GDM1 (cell line): Measurements from ENCODE around the gene RAB23.

Experiments used
- DNase-seq: peaks from one replicate; lab custom pipeline; 2025; lab: John Stamatoyannopoulos, UW

Gene RAB23

GRCh38 chr6:57180596-57180995, 41.5 kb downstream of the RAB23 start:
- DNase-seq = no peak

- no peak for DNase-seq
Measured at GRCh38 chr6:57177545-57178265, 44.4 kb downstream of the RAB23 start.

GRCh38 chr6:57174511-57174907, 47.6 kb downstream of the RAB23 start:
- DNase-seq = no peak

GRCh38 chr6:57173886-57174510, 48.1 kb downstream of the RAB23 start:
- DNase-seq = no peak

- DNase-seq = no peak
Measured at GRCh38 chr6:57173056-57173885, 48.8 kb downstream of the RAB23 start.

DNA sequence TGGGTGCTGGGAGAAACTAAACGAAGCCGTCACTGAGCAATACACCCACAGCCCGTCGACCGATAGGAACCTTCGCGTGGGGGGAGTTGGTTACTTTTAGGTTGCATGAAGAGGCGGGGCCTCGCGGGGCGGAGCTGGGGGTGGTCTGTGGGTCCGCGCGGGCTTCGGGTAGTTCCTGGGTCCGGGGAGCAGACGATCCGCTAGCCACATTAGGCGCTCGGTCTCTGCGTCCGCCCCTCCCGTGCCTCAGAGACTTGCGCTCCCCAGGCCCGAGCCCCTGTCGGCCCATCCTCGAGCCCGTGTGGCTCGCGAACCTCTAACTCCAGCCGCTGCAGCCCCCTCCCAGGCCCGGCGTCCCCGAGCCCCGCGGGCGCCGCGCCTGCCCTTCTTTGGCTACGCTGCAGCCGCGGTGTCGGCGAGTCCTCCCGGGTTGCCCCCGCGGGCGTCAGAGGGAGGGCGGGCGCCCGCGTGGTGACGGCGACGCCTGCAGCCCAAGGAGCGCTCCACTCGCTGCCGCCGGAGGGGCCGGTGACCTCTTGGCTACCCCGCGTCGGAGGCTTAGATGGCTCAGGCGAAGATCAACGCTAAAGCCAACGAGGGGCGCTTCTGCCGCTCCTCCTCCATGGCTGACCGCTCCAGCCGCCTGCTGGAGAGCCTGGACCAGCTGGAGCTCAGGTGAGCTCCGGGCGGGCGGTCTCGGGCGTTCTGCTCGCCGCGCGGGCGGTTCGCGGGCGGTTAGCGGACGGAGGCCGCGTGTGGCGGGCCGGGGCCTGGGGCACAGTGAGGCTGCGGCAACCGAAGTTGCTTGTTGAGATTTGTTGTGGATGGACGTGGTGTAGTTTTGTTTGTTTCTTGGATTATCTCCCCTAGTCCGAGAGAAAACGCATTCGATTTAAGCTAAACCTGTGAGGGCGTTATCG, 49.7 kb downstream of the RAB23 start, which contains the start of gene BAG2:
Gene BAG2 (plus strand): TSS at position 191 of the 920 bp plus-strand sequence. CDS start 372 bp downstream, at position 563.
- DNase-seq = peak; percentile 84

DNA sequence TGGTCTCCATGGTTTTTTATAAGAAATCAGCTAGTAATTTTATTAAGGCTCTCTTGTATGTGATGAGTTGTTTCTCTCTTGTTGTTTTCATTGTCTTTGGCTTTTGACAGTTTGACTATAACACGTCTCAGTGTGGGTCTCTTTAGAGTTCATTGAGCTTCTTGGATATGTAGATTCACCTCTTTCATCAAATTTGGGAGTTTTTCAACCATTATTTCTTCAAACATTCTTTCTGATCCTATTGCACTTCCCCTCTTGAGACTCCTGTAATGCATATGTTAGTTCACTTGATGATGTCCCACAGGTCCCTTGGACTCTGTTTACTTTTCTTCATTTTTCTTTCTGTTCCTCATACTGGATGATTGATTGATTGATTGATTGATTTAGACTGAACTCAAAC, 57.0 kb downstream of the RAB23 start:
- no peak for DNase-seq

GRCh38 chr6:57163956-57164355, 58.2 kb downstream of the RAB23 start:
- peak; percentile 17 for DNase-seq

DNA sequence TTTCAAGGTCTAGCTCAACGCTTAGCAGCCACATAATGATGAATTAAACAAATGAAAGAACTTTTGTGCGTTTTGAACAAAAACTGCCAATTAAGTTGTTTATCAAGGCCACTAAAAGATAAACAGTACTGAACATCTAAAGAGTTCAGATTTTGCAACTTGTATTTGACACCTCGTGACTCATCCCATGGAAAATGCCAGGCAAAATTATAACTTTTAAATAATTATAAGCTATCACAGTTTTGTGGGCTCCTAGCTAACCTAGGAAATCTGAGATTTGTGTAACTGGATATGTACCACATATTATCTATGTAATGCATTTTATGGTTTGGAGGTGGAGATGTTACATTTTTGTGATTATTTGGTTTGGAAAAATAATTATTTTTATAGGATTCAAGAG, 59.6 kb downstream of the RAB23 start:
- no peak for DNase-seq

GRCh38 chr6:57162028-57162427, 60.1 kb downstream of the RAB23 start:
- no peak for DNase-seq

DNA sequence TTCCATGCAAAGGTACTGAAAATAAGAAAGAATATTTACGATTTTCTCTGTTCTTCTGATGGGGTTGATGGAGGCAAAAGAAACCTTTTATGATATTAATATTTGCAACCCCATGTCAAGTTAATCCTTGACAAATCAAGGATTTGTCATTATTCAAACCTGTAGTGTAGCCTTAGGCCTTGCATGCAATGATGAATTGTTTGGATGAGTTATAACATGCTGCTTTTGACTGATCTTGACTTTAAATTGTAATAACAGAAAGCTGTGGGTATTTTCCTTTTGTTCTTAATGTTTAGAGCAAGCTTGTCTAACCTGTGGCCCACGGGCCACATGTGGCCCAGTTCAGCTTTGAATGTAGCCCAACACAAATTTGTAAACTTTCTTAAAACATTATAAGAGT, 63.0 kb downstream of the RAB23 start:
- DNase-seq = no peak

DNA sequence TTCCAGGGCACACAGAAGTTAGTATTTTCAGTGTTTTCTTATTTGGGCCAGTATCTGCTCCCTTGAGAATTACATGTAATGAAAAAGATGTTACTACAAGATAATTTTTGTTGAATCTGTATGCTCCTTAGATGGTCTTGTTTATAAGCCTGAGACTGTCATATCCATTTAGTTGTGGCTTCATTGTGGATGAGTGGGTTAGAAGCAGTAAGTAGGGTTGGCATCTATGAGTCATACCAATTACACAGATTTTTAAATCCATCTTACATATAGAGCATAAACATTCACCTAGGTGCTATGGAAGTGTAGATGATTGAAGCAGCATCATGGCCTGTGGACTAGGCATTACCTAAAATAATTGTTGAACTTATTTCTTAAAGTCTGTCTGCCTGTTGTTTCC, 63.4 kb downstream of the RAB23 start:
- DNase-seq = no peak

DNA sequence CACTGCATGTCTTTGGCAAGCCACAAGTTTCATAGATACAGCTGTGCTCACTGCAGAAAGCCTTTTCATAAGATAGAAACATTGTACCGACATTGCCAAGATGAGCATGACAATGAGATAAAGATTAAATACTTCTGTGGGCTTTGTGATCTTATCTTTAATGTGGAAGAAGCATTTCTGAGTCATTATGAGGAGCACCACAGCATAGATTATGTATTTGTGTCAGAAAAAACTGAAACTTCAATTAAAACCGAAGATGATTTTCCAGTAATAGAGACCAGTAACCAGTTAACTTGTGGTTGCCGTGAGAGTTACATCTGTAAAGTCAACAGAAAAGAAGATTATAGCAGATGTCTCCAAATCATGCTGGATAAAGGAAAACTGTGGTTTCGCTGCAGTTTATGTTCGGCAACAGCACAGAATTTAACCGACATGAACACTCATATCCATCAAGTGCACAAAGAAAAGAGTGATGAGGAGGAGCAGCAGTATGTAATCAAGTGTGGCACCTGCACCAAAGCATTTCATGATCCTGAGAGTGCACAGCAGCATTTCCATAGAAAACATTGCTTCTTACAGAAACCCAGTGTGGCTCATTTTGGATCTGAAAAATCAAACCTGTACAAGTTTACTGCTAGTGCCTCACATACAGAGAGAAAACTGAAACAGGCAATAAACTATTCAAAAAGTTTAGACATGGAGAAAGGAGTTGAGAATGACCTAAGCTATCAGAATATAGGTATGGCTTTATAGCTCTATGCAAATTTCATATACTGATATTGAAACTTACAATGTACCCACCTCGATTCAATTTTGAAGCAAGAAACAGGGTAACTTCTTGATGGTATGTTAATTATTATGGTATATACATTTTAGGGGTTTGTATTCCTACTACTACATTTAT, 73.9 kb downstream of the RAB23 start:
- DNase-seq = no peak

DNA sequence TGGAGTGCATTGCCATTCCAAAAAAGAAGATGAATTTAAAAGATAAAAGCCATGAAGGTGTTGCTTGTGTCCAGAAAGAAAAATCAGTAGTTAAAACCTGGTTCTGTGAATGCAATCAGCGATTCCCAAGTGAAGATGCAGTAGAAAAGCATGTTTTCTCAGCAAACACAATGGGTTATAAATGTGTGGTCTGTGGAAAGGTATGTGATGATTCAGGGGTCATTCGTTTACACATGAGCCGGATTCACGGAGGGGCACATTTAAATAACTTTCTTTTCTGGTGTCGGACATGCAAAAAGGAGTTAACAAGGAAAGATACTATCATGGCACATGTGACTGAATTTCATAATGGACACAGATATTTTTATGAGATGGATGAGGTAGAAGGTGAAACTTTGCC, 74.7 kb downstream of the RAB23 start:
- no peak for DNase-seq

- DNase-seq = no peak
Measured at GRCh38 chr6:57143690-57144089, 78.4 kb downstream of the RAB23 start.

GRCh38 chr6:57142178-57142525, 80.0 kb downstream of the RAB23 start:
- DNase-seq = no peak

- no peak for DNase-seq
Measured at GRCh38 chr6:57141451-57142177, 80.5 kb downstream of the RAB23 start.

- no peak for DNase-seq
Measured at GRCh38 chr6:57138026-57138425, 84.1 kb downstream of the RAB23 start.

DNA sequence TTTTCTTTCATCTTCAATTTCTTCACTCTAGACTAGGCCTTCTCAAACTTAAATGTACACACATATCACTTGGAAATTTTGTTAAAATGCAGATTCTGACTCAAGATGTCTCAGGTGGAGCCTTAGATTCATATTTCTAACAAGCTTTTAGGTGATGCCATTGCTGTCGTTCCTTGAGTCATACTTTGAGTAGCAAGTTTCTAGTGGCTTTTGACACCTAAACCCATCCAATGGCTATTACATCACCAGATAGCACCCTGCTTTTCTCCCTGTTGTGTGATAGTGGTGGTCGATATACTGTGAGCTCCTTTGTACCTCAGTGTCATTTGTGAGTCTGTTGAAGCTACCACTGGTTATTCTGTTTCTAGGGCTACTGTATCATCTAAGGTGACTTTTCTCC, 84.8 kb downstream of the RAB23 start:
- no peak for DNase-seq
